Embryonic facial prominence (tissue), 1 donor: ENCODE measurements around the gene STARD13.
A peak's percentile ranks its signal among the peaks of the same experiment; 100 is the strongest.

Experiments used
- DNase-seq: peaks from one replicate; pipeline ENCODE4 v3.0.0-alpha.2; 2016; ENCODE audit errors: extremely low spot score

The STARD13 gene

DNA sequence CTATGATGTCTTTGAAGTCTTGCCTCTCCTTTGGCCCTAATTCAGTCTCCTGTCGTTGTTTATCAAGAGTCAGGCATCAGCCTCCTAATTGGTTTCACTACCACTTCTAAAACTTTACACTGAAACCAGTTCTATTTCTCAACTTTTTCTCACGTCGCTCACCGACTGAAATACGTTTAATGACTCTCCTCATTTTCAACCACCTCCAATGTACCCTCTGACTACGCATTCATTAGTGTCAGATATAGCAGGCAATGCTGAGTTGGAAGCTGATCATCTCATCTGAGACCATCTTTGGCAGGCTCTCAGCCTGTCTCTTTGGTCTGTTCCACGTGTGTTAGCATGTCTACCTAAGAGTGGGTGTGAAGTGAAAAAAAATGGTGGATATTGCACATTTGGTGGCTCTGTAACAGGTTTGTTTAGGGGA lies 141.2 kb downstream of the STARD13 start:
- DNase-seq, result no peak

DNA sequence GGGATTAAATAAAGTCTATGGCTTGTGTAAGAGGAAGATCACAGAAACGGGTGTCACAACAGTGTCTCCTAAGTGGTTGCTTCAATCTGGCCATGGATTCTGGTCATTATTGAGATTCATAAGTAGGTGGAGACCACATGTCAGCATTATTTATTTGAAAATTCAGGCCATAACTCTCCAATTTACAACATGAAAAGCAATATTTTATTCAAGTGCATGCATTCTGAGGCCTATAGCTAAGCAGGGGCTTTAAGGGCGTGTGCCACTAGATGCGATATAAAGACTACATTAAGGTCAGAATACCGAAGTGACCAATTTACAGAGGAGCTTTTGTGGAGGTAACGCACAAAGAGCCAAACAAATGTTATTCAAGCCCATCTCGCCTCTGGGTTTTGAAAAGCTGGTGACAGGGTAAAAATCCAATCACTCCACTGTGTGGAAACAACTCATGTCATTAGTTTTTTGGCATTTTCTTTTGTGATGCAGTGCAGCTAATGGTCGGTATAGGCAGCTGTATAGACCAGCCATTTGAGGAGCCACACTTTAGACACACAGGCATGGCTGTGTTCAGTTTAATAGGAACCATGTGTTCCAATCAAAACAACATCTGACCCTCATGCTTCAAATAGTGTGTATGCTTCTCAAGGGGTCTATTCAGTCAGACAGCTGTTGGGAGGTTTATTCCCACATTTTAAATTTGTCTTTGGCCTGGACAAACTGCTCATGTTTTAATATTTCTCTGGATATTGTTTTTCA lies 145.6 kb downstream of the STARD13 start:
- DNase-seq, result peak; percentile 46

DNA sequence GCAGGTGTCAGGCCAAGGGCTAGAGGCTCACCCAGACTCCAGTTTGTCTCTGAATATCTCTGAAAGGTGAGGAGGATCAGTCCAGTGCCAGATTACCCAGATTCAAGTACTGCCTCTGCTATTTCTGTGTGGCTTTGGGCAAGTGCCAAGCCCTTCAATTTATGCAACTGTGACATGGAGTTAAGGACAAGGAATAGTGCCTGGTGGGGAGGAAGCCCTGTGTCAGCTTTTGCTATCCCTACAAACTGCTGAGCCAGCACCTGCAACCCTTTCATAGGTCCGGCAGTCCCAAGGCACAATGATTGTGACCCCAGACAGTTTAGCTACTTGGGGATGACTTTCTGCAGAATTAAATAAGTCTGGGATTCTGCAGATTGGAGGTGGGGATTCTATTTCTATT lies 146.4 kb downstream of the STARD13 start:
- no peak for DNase-seq

DNA sequence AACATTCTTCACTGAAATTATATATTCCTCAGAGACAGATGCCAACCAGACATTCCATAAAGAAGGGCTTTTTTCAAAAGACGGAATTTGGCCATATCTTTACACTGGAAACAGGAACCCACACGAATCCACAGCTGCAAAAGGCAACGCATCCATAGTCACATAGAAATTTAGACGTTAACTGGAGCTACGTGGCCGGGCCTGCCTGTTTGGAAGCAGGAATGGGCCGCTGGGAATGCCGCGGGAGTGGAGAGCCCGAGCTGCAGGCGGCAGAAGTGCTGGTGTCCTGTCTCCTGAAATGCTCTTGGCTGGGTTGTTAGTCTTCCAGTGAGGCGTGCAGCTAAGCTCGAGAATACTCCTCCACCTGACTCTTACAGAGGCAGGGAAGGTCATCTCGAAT lies 147.1 kb downstream of the STARD13 start:
- peak; percentile 25 for DNase-seq

DNA sequence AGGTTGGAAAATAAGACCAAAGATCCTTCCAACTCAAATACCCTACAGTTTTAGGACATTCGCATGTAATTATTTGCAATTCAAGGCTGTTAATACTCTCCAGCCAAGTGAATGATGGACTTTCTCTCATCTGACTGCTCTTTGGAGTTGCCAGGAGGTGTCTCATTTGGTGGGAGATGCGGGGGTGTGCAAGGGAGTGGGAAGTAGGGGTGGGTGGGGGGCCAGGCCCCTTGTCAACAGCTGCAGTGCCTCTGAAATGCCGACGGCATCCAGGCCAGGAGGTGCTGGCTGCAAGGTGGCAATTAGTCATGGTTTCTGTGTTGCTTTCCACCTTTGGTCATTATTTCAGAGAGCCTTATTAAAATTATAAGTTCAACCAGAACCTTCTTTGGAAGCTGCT lies 147.8 kb downstream of the STARD13 start:
- no peak for DNase-seq

DNA sequence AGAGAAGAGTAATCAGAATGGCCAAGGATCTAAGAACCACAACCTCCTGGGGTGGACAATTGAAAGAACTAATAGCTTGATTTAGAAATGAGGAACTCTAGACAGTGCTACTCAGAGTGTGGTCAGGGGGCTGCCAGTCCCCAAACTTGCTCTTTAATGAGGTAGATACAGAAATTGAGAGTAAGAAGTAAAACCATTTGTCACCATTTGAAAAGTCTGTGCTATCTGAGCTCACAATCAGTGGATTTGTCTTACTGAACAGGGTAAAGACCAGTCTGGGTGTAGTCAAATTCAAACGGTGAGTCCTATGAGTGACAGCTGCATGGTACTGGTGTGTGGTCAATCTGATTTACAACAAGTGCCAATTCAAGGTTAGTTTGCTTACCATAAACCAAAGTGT lies 150.5 kb downstream of the STARD13 start:
- DNase-seq, result no peak

DNA sequence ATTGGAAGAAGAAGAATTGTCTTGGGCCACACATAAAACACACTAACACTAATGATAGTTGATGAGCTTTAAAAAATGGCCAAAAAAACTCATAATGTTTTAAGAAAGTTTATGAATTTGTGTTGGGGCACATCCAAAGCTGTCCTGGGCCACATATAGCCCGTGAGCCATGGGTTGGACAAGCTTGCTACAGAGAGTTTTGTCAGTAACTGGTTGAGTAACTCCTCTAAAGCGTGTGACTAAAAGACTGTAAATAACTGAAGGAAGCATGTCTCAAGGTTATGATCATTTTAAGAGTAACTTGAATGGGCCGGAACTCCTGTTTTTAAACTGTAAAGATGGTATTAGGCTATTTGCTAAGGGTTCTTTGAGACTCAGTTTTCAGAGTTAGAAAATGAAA lies 151.3 kb downstream of the STARD13 start:
- no peak for DNase-seq

DNA sequence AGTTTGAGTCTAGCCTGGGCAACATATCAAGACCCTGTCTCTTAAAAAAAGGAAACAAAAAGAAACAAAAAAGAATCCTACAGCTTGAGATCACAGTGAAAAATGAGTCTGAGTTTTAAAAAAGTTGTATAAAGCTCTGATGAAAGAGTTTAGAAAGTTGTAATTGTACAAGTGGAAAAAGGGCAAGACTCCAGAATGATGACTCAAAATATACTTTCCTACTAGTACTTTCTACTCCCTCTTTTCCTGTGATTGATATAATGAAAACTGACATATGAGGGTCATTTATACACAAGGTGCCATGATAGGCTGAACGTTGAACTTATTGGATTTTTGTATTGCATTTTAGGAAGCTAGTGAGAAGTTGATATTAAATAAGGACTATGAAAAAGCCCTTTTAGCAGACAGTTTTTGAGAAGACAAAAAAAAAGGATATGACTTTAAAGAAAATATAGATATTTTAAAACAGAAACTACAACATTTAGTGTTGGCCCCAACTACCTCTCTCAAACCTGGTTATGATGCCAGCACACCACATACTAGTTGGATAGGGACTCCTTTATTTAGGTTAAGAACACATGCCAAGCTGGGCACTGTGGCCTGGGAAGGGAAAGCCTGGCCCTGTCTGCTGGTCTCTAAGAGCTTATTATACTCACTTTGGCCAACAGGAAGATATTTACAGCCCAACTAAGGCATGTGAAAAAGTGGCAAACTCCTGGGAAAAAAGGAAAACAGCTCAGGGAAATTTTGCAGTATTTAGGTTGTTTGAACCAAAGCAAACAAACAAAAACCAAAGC lies 152.7 kb downstream of the STARD13 start:
- no peak for DNase-seq

DNA sequence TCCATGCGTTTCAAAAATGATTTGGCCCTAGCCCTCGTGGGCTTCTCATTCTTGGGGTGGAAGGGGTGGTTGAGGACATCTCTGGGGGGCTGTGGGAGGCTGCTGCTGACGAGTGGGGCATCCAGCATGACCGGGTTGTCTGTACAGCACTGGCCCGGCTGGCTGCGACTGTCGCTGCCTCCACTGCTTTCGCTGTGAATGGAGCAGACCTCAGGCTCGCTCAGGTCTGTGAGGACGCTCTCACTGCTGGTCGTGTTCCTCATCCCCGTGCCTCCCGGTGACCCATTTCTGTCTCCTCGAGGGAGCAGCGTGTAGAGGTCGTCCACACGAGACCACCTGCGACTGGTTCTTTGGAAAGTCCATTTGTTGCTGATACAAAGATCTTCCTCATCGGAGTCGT lies 155.7 kb downstream of the STARD13 start:
- DNase-seq, result no peak

DNA sequence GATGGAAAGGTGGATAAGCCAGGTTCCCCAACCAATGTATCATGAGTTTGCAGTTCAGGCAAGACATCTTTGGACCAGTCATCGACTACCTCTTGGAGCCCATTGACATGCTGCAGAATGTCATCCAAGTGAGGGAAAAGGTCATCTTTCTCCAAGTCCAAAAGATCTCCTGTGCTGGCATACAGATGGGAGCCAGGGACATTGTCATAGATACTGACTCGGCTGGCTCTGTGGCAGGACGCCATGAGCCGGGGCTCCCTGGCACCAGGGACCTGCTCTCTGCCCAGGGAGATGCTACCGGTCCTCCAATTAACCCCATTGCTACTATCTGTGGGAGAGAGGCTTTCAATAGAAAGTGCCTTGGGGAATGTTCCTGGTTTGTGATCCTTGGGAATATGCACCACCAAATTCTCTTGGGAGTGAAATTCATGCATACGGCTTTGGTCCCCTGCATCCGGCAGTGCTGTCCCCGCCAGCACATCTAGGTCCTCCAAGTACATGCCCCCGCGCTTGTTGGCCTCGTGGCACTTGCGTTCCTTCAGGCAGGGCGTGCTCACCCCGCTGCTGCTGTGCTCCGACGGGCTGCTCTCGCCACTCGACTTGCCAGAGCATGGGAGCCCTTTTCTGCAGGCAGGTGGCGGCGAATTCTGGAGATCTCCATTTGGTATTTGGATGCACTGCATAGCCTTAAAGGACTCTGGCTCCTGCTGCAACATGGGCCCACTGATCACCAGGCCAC lies 156.3 kb downstream of the STARD13 start:
- no peak for DNase-seq

DNA sequence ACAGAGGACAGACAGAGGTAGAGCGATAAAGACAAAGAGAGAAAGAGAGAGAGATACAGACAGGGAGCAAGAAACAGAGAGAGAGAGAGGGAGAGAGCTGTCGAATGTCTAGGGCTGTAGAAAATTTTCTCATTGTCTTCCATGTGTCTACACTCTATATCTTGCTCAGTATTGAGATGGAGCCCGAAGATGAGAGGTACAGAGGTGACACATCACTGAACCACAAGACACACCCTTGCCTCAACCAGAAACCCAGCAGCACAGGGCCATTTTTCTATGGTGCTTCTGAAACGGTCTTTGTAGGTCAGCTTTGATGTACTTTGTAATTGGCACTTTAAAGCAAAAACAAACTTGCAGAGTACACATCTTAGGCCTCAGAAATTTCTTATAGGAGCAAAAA lies 157.4 kb downstream of the STARD13 start:
- no peak for DNase-seq

DNA sequence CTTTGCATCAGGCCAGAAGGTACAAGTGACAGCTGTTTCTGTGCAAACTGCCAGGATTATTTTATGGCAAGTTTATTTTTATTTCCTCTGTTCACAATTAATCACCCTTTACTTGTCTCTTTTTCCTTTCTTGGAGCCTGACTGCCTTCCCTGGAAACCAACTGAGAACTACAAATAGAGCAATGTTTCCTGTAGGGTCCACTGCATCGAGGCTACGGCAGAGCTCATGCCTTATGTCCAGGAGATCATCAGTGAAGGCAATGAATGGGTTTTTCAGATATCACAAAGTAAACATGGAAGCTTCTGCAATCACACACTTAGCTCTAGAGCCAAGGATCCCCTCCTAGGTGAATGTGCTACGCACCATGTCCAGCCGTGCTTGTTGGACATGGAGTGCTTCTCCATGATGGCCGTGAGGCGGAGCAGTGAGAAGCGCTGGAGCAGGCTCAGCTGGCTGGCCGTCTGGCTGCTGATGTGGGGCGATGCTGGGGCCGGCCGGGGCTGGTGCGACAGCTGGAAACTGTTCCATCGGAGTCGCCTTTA lies 158.5 kb downstream of the STARD13 start:
- no peak for DNase-seq

DNA sequence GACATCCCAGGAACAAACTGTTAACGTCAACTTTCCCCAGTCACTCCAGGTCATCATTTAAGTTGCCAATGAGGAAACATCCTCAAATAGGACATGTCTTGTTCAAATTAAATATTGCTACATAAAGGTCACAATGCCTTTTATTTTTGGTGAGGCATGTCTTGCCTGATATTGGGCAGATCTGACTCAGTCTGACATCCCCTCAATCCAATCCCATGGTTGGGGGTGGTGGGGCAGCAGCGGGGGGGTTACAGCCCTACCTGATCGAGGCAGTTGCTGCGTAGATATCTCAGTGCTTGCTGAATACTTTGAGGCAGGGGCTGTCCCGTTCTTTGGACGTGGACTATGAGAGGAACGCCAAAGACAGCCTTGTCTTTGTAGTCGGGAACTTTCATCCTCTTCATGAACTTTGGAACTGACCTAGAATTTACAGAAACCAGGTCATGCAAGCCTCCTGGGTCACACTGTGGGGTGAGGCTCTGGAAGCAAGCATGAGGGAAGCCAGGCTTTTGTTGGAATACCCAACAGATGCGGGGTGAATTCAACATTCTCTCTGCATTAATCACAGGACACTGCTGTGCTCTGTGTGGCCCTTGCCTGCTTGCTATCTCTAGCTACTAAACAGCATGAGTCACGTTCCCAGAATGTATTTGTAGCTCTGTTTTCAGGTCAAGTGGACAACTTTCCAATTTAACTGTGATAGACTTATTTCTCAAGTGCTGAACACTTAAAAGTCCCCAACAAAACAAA lies 159.6 kb downstream of the STARD13 start:
- no peak for DNase-seq

DNA sequence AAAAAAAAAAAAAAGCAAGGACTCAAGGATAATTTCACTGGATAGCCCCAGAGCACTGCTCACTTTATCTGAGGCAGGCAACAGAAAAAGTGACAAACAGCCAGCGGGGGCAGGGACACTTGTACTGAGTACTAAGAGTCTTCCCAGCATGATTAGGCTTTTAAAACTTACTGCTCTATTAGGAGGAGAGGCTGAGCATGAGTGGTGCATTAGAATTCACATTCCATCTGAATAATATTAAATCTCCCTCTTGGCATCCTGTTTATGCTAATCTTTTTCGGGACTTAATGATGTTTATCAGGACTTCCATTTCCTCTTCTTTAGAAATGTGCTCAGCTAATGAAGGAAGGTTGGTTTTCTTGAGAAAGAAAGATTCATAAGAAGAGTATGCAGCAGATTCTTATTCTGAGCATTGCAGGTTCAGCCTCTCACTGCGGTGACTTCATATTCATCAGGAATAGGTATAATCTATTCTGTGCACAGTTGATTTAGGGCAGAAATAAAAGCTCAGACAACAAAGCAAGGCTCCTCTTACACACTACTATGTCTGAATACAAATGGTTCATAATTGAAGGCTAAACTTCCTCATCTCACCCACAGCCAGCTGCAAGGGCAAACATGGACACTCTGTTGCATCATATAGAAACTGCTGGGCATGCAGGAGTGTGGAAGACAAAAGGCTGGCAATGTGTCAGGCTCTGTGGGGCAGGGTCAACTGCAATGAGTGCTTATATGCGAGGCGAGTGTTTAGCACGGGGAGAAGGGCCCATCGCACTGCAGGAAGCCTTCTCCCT lies 162.3 kb downstream of the STARD13 start:
- DNase-seq, result no peak

DNA sequence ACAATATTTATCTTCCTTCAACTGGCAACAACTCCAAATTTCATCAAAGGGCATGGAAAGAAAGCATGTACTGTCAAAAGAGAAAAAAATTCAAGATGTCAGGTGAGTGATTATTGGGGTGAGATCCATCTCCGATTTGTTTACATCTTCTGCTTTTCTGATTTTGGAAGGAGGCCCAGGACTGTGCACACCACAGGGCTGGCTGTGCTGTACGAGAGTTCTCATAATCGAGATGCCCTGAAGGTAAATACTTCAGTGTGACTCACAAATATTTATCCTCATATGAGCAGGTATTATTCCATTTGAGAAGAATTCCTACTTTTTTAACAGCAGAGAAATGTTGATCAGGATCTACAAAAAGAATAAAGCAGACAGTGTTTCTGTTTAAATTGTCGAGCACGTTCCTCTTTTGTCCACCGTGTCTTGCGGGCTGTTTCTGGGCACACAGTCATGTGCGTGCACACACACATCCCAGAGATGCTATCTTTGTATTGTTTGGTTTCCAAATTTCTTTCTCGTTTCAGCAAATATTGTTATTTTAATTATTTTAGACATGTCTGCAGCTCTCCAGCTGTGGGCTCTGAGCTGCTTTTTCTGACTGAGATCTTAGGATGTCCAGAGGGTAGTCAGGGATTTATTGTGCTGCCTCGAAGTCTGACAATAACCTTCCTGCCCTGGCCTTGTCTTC lies 165.6 kb downstream of the STARD13 start:
- no peak for DNase-seq

DNA sequence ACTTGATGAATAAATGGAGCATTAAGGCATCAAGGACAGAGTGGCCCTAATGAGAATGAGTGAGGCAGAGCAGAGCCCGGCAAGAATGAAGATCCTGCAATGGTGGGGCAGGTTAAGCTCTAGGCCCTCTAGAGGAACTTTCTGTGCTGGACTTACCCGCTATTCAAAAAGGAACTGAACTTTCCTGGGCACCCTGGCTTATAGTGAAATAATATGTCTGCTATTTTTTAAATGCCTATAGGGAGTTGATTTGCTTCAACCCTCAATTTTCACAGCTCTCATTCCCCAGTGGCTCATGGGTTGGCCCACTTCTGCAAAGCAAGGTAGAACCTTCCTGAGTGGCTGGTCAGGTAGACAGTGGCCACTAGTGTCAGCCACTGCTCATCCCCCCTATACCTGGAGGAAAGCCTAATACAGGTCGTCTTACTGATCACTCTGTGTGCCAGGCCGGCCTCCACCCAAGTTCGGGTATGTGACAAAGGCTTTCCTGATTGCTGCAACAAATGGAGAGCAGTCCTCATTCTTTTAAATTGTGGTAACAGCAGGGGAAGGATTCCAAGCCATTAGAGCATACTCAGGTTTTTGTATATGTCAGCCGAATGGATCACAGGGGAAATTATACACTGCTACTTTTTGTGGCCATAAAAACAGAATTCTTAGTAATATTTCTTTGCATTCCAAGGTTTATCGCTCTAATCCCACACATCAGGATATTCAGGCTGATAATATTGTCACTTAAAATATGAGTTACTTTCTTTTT lies 166.4 kb downstream of the STARD13 start:
- DNase-seq, result no peak

DNA sequence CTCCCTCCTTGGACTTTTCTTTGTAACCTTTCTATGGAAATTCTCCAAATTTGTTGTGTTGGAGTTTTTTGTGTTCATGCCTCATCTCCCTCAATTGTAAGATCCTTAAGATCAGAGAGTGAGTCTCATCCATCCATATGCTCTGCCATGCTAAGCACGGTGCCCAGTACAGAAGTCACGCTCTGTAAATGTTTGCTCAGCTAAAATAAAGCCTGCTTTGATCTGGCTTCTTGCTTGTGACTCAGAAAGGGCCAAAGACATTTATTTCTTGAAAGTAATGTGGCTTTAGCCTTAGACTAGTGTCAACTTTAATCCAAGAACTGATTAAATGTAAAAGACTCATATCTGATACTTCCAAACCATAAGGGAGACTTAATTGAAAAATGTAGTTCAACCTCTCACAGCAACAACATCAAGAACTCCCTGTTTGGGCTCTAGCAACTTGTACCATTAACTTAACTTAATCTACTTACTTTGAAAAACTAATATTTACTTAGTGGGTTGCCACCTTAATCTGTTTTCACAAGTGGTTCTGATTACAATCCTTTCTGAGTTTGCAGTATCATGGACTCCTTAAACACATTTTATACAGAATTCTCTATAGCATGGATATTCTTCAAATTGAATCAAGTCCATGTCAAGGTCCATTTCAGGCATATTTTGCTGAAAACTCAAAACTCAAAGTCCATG lies 169.1 kb downstream of the STARD13 start:
- DNase-seq, result no peak

DNA sequence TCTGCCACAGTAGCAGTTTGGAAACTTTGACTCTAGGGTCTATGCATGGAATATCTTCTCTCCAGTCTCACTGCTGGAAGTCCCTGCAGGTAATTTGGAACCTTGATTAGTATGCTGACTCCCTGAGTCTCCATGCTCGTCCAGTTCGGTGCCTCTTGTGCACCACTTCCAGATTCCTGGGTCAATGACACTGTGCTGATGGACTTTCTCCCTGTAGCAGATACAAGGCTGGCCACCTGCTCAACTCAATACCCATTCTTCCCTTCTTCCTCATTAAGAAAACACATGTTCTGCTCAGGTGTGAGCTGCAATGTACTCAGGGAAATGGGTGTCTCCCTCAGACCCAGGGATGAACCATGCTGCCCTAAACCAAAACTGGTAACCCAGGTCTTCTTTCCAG lies 170.3 kb downstream of the STARD13 start:
- DNase-seq, result no peak

DNA sequence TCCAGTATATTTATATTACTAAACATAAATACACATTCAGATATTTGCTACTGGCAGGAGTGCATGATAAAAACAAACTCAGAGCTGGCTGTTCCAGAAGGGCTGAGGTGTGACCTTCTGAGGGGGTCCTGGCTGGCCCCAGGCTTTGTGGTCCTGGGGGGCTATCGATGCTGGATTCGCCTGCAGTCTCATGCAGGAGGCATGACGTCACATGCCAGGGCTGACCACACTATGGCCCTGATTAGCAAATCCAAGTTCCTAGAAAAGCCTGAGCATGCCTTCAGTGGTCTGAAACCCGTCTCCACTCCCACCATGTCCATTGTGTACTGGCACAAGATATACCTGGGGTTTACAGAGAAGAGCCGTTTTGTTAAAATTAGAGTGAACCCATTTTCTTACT lies 171.4 kb downstream of the STARD13 start:
- no peak for DNase-seq
